NCI-H146 treated with DMSO at 0.1 percent for 48 hours (cell line): ENCODE measurements around the gene PHF12.
"Not testable (repeated sequence)": the region's sequence is repeated elsewhere in the genome, so short reads cannot be mapped to it uniquely, and the experiment has no call there.

Source experiments
- DNase-seq: peaks from one replicate; lab custom pipeline; 2025; ENCODE audit not compliant: unreplicated experiment; lab: John Stamatoyannopoulos, UW

PHF12 gene

DNA sequence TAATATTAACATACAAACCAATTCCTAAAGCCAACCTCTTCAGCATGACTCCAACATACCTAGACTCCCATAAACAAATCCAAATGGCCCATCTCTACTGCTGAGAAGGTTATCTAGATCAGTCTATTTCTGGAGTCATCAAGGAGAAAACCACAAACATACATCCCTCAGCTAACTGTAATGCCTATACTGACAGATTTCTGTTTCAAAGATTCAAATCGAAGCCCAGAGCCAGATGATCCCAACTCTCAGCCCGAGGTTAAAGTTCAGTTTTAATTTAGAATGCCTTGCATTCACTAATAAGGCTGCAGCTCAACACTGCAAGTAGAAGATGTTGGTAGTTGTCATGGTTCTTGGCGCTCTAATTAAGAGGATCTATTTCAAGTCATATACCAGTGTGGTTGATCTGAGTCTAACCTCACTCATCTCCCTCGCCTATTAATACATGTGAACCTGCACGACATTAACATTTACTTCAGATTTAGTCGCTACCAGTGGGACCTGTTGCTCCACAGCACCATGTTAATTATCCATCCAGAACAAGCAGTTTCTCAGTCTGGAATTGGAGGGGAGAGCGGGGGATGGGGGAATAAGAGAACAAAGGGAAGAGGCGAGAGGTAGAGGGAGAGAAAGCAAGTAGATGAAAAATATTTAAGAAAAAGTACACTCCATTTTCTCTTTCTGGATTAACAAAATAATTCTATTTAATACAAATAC lies 15.4 kb downstream of the PHF12 start:
- DNase-seq, result no peak

DNA sequence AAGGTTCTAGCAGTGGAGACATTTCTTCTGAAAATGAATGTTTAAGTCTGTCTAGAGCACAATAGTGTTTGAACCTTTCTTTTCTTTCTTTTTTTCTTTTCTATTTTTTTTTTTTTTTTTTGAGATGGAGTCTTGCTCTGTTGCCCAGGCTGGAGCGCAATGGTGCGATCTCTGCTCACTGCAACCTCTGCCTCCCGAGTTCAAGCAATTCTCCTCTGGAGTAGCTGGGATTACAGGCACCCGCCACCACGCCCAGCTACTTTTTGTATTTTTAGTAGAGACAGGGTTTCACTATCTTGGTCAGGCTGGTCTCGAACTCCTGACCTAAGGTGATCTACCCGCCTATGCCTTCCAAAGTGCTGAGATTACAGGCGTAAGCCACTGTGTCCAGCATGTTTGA lies 16.8 kb downstream of the PHF12 start:
- not testable (repeated sequence) for DNase-seq

DNA sequence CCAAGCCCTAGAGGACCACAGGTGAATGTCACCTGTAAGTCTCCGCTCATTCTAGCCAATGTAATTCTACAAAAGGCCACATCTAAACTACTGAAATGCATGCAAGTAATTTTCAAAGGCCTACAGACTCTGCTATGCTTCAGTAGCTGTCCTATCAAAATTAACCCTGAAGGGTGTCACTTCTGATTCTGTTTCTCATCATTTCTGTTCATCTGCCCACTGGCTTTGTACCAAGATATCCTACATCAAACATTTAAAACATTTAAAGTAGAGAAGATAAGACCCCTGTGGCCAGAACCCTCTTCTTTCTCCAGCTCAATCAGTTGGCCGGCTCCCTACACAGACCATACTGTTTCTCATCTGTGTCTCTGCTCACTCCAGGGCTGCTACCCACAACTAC lies 21.5 kb downstream of the PHF12 start:
- DNase-seq, result no peak

DNA sequence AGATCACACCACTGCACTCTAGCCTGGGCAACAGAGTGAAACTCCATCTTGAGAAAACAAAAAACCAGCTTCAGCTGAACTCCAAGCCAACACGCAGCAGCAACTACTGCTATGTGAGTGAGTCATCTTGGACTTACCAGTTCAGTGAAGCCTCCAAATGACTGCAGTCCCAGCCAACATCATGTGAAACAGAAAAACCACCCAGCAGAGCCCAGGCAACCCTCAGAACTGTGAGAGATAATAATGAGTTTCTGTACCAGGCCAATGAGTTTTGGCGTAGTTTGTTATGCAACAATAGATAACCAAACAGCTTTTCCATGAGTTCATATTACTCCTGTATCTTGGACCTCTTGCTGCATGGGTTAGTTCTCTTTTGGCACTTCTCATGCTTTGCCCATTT lies 23.3 kb downstream of the PHF12 start:
- no peak for DNase-seq

DNA sequence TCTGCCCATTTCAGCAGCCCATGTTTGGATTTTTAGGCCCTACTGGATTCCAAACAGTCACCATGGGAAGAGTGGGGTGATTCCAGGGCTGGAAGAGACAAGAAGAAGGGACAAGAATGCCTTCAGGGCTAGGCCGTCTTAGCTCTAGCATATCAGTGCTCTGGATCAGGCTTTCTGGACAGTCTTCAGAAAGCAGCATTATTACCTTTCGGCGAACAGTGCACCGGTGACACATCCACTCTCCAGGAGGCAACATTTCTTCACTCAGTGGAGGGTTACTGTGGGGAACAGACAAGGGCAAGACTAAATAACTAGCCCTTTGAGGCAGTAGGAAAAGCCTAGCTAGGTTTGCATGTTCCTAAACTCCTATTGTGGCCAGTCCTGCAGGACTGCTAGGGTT lies 24.5 kb downstream of the PHF12 start:
- no peak for DNase-seq

DNA sequence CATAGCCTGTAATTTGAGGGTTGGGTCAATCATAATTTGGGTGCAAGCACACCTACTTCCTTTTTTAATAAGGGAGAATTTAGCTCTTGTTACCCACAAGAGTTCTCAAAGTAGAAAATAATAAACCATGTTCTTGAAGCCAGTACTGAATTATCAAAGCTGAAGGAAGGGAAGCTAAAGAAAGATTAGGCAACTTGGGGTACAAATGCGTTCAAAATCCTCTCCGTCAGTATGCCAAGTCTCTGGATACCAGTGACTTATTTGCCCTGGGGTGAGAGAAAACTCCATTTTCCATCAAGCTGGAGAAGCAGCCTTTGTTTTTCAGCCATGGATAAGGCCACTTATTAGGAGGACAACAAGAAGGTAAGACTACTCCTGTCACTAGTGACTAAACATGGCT lies 25.0 kb downstream of the PHF12 start:
- no peak for DNase-seq

DNA sequence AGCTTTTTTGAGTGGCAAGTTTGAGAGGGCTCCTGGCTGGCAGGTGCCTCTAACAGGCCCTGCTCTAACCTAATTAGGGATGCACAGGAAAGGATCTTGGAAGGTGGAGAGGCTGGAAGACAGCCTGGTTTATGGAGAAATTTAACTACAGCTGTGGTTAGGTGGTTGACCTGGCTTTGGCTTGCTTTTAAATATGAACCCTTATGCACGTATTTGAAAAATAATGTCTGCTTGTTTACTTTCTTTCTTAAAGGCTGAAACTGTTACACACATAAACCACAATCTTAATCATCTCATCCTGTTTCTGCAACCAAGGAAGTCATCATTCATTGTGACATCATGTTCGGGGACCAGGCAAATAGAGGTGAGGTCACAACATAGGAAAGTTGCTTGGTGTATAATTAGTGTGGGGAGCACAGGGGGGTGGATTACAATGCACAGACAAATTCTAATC lies 25.4 kb downstream of the PHF12 start:
- no peak for DNase-seq

DNA sequence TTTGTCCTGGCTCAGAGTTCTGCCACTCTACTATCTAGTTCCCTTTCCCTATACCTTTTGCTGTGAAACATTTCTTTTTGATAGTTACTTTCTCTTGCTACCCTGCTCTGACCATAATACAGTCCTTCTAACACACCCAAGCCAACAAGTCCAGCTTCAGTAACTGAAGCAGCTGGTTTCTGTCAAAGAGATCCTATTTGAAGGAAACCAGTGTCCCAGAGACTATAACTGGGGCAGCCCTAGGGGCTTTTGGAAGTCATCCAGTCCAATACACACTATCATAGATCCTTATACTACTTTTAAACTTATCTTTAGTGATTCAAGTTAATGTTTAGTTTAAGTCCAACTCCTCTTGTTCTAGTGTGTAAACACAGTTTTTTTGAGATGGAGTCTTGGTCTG lies 31.1 kb downstream of the PHF12 start:
- no peak for DNase-seq

DNA sequence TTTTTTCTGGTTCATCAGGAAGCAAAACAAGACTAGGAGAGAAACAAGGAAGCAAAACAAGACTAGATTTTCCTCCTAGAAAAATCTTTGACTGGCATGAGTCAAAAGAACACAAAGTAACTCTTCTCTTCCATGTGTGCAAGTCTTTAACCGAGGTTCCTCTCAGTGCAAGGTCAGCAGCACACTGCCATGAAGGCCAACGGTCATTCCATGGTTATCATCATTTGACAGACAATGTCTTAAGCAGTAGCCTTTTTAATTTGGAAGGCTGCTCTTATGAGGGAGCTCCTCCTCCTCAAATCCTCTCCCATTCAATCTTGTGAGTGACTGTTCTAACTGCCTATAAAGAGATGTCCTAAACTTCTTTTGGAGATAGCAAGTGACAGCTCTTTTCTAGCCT lies 33.0 kb downstream of the PHF12 start:
- DNase-seq, result no peak

DNA sequence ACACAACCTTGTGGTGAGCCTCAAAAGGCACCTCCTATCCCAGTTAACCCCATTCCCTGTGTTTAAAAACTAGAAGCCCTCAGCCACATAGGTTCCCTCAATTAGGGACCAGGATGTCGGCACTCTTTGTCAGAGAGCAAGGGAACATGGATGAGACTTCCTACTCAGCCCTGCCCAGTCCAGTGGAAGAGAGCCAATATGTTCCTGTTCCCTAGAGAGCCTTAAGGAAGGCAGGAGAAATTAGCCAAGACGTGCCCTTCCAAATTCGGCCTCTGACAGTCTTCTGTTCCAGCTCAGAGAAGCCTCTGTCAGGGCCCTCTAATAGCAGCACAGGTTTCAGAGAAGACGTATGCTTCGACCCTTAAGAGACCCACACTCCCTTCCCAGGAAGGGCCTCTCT lies 33.9 kb downstream of the PHF12 start:
- DNase-seq, result no peak

DNA sequence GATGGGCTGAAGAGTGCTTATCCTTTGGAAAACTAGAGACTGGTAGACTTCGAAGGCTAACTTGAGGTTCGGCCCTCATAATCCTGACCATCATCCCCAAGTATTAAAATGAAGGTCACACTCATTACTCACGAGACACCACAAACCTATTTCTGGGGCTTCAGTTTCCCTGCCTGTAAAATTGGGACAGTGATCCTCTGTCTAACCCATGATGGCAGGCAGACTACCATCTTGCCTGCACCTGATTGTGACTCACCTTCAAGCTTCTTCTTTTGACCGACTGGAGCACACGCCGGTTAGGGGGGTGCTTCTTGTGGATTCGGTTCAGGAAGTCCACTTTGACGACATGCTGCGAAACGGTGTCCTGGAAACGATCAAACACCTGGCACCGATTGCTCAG lies 34.3 kb downstream of the PHF12 start:
- no peak for DNase-seq

DNA sequence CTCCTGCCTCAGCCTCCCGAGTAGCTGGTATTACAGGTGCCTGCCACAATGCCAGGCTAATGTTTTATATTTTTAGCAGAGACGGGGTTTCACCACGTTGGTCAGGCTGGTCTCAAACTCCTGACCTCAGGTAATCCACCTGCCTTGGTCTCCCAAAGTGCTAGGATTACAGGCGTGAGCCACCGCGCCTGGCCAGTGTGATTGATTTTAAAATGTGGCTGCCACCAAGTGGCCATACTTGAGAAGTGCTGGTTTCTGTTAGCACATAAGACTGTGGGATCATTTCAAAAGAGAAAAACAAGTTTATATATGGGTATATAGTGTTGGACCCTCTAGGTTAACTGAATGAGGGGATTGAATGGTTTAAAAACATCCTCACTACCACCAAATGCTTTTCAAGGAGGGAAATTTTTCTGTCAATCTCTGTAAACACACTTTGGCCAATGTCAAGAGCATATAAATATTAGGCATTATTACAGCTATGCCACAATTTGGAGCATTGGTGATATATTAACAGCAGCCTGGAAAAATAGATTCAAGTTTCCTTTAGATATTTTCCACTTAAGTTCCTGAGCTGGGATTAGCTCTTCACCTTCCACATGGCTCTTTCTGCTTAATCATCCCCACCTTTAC lies 34.9 kb downstream of the PHF12 start:
- DNase-seq, result no peak

DNA sequence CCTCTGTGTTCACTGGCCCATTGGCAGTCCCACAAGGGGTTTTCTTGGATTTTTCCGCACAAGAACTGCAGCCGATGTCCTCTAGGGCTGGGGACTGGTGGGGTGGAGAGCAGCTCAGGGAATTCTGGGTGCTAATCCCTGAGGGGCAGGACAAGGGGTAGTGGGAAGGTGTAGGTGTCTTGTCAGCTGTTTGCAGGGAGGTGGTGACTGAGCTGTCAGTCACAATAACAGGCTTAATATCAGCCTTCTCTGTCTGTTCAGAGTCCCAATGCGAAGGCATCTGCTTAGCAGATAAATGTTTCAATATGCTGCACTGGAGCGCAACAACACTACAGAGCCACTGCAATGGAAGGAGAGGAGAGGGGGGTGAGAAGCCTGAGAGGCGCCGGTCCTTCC lies 38.4 kb downstream of the PHF12 start:
- no peak for DNase-seq

DNA sequence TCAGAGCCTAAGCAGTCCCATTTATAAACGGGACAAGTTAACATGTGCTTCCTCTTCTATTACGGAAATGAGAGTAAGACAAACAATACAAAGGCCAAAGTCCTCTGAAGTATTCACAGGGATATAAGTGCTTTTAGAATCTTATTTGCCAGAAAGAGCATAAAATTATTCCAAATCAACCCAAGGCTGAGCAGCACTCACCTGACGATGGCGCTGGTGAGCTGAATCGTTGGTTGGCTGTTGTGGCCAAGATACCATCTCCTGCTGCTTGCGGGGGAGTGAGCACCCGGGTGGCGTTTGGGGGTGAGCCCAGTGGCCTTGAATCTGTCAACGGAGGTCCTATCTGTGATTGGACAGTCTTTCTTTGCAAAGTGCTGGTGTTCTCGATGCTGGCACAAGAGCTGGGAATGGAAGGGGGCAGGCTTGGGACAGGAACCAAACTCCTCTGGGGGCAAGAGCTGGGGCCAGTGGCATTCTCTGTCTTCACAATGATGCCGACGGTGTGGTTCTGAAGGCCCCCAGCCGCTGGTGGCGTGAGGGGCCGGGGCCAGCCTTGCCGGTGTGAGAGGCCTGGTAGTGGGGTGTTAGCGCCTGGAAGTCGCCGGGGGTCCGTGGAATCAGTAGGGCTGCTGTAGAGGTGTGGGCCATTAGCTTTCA lies 38.9 kb downstream of the PHF12 start:
- DNase-seq, result no peak

DNA sequence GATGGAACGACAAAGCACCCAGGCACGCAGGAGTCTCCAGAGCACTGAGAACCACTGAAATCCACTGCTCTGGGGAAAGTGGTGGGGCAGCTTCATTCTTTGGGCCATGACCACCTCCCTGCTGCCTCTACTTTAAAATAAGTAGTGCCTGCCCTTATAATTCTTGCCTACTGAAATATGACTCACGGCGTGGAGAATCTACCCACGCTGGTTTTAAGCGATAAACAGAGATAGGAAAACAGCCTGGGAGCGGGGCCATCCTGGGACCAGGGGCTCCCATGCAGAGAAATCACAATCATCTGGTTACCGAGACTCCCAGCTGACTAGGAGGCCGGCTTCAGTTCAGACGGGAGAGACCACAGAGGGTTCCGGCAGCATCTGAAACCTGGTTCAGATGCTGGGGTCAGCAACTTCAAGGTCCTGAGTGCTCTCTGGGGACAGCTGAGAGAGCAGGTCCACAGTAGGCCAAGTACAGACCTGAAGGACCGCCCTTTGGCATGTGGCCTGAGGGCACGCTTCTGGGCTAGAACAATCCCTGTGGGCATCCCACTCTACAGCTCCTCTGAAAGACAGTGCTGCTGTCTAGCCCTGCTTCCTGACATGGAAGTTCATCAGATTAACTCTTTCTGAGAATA lies 39.8 kb downstream of the PHF12 start:
- DNase-seq, result no peak

DNA sequence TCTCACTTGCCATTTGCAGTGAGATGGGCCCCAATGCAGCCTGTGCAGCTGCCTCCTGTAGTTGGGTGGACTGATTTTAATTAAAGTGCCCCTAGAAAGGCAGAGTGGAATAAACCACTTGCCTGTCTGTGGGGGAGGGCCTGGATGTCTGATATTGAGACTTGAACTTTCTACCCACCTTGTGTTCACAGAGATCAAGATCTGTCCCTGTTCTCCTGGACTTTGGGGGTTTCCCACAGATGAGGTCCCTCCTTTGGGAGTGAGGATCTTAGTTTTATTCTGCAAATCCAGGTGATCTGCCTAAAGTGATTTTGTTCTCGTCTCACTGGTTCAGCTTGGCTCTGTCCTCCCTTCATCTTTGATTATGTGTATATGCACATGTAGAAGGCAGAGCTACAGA lies 40.8 kb downstream of the PHF12 start:
- no peak for DNase-seq

DNA sequence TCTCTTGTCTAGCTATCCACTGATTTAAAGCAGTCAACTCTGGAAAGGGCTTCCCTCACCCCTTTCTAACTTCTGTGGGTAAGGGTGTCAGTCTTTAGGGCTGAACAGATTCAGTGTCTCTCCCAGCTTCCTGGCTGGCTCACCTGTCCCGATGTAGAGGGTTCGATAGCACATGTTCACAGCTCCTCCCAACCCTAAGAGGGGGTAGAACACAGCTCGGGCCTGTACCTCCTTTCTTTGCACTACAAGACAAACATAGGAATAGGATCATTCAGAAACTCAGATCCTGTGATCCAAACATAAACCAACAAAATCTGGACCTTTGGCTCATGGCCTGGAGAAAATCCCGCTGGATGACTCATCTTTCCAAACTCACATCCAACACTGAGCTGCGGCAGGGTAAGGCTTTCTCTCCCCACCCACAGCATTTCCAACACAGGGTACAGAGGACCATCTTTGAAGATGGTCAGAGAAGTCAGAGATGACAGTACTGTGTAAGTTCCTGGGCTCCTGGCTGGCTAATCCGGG lies 42.6 kb downstream of the PHF12 start:
- no peak for DNase-seq

DNA sequence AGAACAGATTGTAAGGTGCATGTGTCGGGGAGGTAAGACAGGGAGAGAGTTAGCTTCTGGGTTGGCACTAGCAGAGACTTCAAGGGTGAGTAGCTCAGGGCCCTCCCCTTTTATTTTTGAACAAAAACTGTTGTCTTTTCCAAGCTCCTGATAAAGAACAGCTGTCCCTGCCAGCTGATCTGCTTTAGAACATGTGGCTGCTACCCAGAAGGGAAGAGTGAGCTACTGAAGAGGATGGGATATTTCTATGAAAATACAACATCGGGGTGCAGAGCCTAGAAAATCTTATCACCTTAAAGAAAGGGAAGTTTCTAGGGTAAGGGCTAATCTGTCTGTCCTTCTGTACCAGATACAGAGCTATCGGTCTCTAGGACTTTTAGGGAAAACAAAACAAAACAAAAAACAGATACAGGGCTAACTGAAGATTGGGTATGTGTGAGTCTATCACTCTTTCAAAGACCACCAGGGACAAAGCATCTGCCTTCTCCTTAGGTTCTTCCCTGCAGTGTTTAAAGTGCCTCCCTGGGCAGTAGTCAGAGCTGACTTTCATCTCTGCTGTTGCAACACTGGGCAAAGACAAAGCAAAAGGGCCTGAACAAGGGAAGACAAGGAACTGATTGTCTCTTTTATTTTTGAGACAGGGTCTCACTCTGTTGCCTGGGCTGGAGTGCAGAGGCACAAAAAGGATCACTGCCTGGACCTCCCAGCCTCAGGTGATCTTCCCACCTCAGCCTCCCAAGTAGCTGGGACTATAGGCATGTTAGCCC lies 43.4 kb downstream of the PHF12 start:
- no peak for DNase-seq

DNA sequence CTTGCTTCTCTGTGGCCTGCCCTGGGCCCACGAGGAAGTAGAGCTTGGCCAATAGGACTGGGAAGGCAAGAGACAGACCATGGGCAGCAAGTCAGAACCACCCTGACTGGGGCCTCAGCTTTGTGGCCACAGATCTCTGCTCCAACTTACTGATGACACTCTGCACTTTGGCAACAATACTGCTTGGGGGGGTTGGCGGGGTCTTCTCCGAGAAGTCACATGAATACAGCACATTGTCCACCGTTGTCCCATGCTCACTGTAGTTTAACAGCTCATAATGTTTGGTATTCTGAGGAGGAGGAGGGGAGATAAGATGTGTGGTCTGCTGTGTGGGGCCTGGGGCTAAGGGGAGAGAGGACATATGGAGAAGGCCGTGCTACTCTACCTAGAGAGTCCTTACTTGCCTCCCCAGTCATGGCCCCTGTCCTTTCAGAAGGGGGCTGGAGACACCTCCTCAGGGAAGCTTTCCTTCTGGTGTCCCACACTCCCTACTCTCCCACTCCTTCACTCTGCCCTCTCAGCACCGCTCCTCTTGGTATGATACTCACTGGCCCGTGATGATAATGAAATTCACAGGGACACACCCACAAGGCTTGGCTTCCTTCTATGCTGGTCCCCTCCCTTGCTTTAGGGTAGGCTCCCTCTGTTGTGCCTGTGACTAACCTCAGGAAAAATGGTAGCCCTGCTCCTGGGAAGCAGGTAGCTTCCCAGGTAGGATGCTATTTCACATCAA lies 44.4 kb downstream of the PHF12 start:
- DNase-seq, result no peak

DNA sequence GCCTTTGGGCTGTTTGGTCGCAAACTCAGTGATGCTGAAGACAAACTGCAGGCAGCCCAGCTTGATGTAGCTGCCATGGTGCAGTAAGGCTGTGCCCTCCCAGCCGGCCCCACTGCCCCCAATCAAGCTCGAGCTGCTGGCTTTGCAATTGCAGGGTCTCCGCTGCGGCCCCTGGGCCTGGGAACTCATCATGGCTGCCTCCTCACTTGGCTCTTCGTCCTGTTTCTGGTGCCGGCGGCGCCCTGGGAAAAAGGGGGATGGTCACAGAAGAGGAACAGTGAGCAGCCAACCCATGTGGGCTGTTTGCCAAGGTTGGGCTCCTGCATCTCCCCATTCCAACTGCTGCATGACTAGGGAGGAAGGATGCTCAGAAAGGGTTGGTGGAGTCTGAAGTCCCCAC lies 45.0 kb downstream of the PHF12 start:
- no peak for DNase-seq
